AG08396 (cell line): ENCODE measurements around the gene MIEF1.

Experiments used
- DNase-seq: peaks from one replicate; pipeline ENCODE4 v3.0.0; 2012; ENCODE audit warnings: low spot score, mixed read lengths

Gene MIEF1

GRCh38 chr22:39528681-39529486 is 26.8 kb downstream of the MIEF1 start:
- peak; percentile 87 for DNase-seq

GRCh38 chr22:39529487-39529851 is 27.4 kb downstream of the MIEF1 start:
- DNase-seq = no peak

- DNase-seq = no peak
These were observed 28.0 kb downstream of the MIEF1 start for GRCh38 chr22:39530116-39530515.

- peak; percentile 59 for DNase-seq
These were observed 28.7 kb downstream of the MIEF1 start for GRCh38 chr22:39530692-39531331.

GRCh38 chr22:39532215-39533073 is 30.4 kb downstream of the MIEF1 start, which contains the start of gene RPS19BP1:
TSS of gene RPS19BP1 (minus strand) at chr22:39532748. CDS start at chr22:39532738, 10 bp downstream.
- DNase-seq = peak; percentile 96

- no peak for DNase-seq
These were observed 32.0 kb downstream of the MIEF1 start for GRCh38 chr22:39534092-39534506.

- DNase-seq = peak; percentile 88
These were observed 32.7 kb downstream of the MIEF1 start for GRCh38 chr22:39534591-39535356.

- DNase-seq = no peak
These were observed 33.3 kb downstream of the MIEF1 start for GRCh38 chr22:39535357-39535725.

- no peak for DNase-seq
These were observed 33.9 kb downstream of the MIEF1 start for GRCh38 chr22:39535831-39536449.

- no peak for DNase-seq
These were observed 34.6 kb downstream of the MIEF1 start for GRCh38 chr22:39536711-39537110.

- no peak for DNase-seq
These were observed 35.9 kb downstream of the MIEF1 start for GRCh38 chr22:39537975-39538374.

- peak; percentile 52 for DNase-seq
These were observed 41.0 kb downstream of the MIEF1 start for GRCh38 chr22:39543095-39543494.

- DNase-seq = no peak
These were observed 43.6 kb downstream of the MIEF1 start for GRCh38 chr22:39545386-39546365.

- peak; percentile 76 for DNase-seq
These were observed 44.9 kb downstream of the MIEF1 start for GRCh38 chr22:39546889-39547586.

- DNase-seq = no peak
These were observed 45.5 kb downstream of the MIEF1 start for GRCh38 chr22:39547587-39547947.

GRCh38 chr22:39553429-39553828 is 51.3 kb downstream of the MIEF1 start:
- DNase-seq = no peak

GRCh38 chr22:39554151-39554550 is 52.1 kb downstream of the MIEF1 start:
- DNase-seq = no peak

GRCh38 chr22:39556970-39557841 is 55.1 kb downstream of the MIEF1 start:
- peak; percentile 56 for DNase-seq
